Ectodermal cell (in vitro differentiated cells): Measurements from ENCODE around the gene CD177.
"Not testable (repeated sequence)": the region's sequence is repeated elsewhere in the genome, so short reads cannot be mapped to it uniquely, and the experiment has no call there.

ENCODE experiments used
- H3K27ac ChIP-seq: 2 replicates; pipeline ENCODE4 v1.7.0; 2013; ENCODE audit warnings: mild to moderate bottlenecking, low read depth, low read length; ENCODE audit not compliant: insufficient read depth, poor library complexity, severe bottlenecking
- H3K27me3 ChIP-seq: 2 replicates; pipeline ENCODE4 v1.7.0; 2013; ENCODE audit warnings: mild to moderate bottlenecking, low read length; ENCODE audit not compliant: insufficient read depth, control insufficient read depth, poor library complexity, severe bottlenecking
- H3K36me3 ChIP-seq: one replicate; pipeline ENCODE4 v1.7.0; 2013; ENCODE audit warnings: low read length; ENCODE audit not compliant: control insufficient read depth, insufficient read depth
- H3K4me1 ChIP-seq: one replicate; pipeline ENCODE4 v1.7.0; 2013; ENCODE audit warnings: low read length; ENCODE audit not compliant: control insufficient read depth, insufficient read depth
- H3K4me3 ChIP-seq: 2 replicates; pipeline ENCODE4 v1.7.0; 2013; ENCODE audit warnings: low read depth, low read length, control low read depth; ENCODE audit not compliant: insufficient read depth
- H3K9me3 ChIP-seq: 2 replicates; pipeline ENCODE4 v1.7.0; 2013; ENCODE audit warnings: mild to moderate bottlenecking, low read length, moderate library complexity; ENCODE audit not compliant: control insufficient read depth
- WGBS, 2 experiments: methylation state at CpG; one replicate each; pipeline ENCODE4 v1.1.7; 2013; ENCODE audit warnings: missing lambda C conversion rate in 2 of 2; 5-methylcytosine and 5-hydroxymethylcytosine counted together

CD177 gene

GRCh38 chr19:43315851-43316250 lies 37.6 kb upstream of the CD177 start:
- Histone ChIP-seq H3K27ac (no peak overlapping the region), H3K4me3 (no peak overlapping the region), H3K9me3 (no peaks in the 10 kb centered on the region), H3K27me3 (no peaks in the 10 kb centered on the region), H3K36me3 (no peaks in the 10 kb centered on the region), H3K4me1 (no peaks in the 10 kb centered on the region)
- 89 to 93% methylated on average over 15 of the region's 15 CpGs for WGBS, 2 experiments

- Histone ChIP-seq H3K9me3 (no peaks in the 10 kb centered on the region), H3K36me3 (no peaks in the 10 kb centered on the region), H3K27me3 (no peaks in the 10 kb centered on the region), H3K27ac (no peak overlapping the region), H3K4me3 (no peak overlapping the region), H3K4me1 (no peaks in the 10 kb centered on the region)
- WGBS, 2 experiments = 91 to 92% methylated on average over 27 of the region's 27 CpGs
Observed at GRCh38 chr19:43316591-43317319, 36.7 kb upstream of the CD177 start.

DNA sequence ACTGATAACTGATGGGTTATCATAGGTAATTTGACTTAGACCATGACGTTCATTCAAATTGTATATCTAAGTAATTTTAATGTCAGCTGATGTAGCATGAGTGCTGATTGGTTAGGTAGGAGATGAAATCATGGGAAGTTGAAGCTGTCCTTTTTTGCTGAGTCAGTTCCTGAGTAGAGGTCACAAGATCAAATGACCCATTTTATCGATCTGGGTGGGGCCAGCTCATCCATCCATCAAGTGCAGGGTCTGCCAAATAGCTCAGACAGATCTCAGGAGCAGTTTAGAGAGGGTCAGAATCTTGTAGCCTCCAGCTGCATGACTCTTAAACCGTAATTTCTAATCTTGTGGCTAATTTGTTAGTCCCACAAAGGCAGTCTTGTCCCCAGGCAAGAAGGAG lies 35.3 kb upstream of the CD177 start:
- H3K4me3 ChIP-seq = no peak overlapping the region
- WGBS, 2 experiments = 90 to 93% methylated on average over 3 of the region's 3 CpGs
- no peaks in the 10 kb centered on the region for H3K9me3 ChIP-seq
- no peaks in the 10 kb centered on the region for H3K36me3 ChIP-seq
- H3K27me3 ChIP-seq = no peaks in the 10 kb centered on the region
- H3K4me1 ChIP-seq = no peaks in the 10 kb centered on the region
- H3K27ac ChIP-seq = no peak overlapping the region

- H3K4me3 ChIP-seq = no peak overlapping the region
- no peaks in the 10 kb centered on the region for H3K4me1 ChIP-seq
- H3K27ac ChIP-seq = no peak overlapping the region
- no peaks in the 10 kb centered on the region for H3K27me3 ChIP-seq
- WGBS, 2 experiments = 81 to 97% methylated on average over 4 of the region's 4 CpGs
- H3K36me3 ChIP-seq = no peaks in the 10 kb centered on the region
- no peaks in the 10 kb centered on the region for H3K9me3 ChIP-seq
Observed at GRCh38 chr19:43318796-43319314, 34.6 kb upstream of the CD177 start.

DNA sequence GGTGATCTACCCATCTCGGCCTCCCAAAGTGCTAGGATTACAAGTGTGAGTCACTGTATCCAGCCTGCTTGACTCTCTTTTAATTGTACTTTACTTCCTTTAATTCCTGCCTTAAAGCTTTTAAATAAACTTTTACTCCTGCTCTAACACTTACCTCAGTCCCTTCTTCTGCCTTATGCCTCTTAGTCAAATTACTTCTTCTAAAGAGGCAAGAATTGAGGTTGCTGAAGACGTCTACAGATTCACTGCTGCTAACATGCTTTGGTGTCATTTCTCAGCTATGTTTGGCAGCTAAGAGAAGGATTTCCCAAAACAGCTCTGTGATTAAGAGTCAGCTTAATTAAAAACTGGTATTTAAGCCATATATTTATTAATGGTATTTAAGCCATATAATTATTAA lies 32.9 kb upstream of the CD177 start:
- H3K27me3 ChIP-seq = no peaks in the 10 kb centered on the region
- WGBS, 2 experiments = 82 to 87% methylated on average over 2 of the region's 2 CpGs
- H3K4me1 ChIP-seq = no peaks in the 10 kb centered on the region
- H3K27ac ChIP-seq = no peak overlapping the region
- no peaks in the 10 kb centered on the region for H3K9me3 ChIP-seq
- no peaks in the 10 kb centered on the region for H3K36me3 ChIP-seq
- H3K4me3 ChIP-seq = no peak overlapping the region

DNA sequence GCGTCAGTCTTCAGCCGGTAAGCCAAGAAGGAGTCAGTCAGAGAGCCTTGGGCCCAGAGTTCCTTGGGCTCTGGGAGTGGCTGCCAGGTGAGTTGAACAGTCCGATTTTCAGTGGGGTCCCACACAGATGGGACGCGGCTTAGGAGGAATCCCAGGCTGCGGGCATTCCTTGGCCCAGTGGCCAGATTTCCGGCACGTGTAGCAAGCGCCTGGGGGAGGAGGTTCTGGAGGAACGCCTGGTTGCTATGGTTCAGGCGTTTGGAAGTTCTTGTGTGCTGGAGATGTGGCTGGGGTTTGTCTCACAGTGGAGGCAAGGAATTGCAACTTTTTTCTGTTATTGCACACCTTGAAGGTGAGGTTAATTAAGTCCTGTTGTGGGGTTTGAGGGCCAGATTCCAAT lies 26.7 kb upstream of the CD177 start:
- H3K27me3 ChIP-seq, H3K36me3 ChIP-seq, H3K27ac ChIP-seq, H3K4me3 ChIP-seq, H3K4me1 ChIP-seq, H3K9me3 ChIP-seq: not testable (repeated sequence)
- WGBS, 2 experiments = 92 to 97% methylated on average over 11 of the region's 11 CpGs

DNA sequence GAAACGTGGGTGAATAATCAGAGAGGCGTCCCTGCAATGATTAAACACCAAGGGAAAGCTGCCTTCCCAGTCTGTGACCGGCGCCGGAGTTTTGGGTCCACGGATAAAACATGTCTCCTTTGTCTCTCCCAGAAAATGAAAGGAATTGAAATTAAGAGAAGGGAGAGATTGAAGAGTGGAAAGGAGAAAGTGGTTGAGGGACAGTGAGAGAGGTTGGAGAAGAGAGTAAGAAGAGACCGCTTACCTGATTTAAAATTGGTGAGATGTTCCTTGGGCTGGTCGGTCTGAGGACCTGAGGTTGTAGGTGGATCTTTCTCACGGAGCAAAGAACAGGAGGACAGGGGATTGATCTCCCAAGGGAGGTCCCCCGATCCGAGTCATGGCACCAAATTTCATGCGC lies 24.9 kb upstream of the CD177 start:
- not testable (repeated sequence) for H3K9me3 ChIP-seq, H3K27ac ChIP-seq, H3K27me3 ChIP-seq, H3K4me3 ChIP-seq, H3K36me3 ChIP-seq, H3K4me1 ChIP-seq
- WGBS, 2 experiments = 90 to 98% methylated on average over 8 to 10 of the region's 12 CpGs

- WGBS, 2 experiments = 90 to 91% methylated on average over 4 of the region's 4 CpGs
- not testable (repeated sequence) for H3K9me3 ChIP-seq, H3K27ac ChIP-seq, H3K4me1 ChIP-seq, H3K27me3 ChIP-seq, H3K36me3 ChIP-seq, H3K4me3 ChIP-seq
Observed at GRCh38 chr19:43329049-43329448, 24.4 kb upstream of the CD177 start.

DNA sequence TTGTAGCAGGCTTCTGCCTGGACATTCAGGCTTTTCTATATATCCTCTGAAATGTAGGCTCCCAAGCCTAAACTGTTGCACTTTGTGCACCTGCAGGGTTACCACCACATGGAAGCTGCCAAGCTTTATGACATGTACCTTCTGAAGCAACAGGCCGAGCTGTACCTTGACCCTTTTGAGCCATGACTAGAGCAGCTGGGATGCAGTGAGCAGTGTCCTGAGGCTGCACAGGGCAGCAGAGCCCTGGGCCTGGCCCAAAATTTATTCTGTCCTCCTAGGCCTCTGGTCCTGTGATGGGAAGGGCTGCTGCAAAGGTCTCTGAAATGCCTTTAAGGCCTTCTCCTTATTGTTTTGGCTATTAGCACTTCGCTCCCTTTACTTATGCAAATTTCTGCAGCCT lies 23.5 kb upstream of the CD177 start:
- no peak overlapping the region for H3K4me3 ChIP-seq
- H3K27ac ChIP-seq = no peak overlapping the region
- H3K4me1 ChIP-seq = no peaks in the 10 kb centered on the region
- H3K27me3 ChIP-seq = no peaks in the 10 kb centered on the region
- WGBS, 2 experiments = 90 to 92% methylated on average over 2 of the region's 2 CpGs
- no peaks in the 10 kb centered on the region for H3K9me3 ChIP-seq
- H3K36me3 ChIP-seq = no peaks in the 10 kb centered on the region

- Histone ChIP-seq H3K36me3 (no peaks in the 10 kb centered on the region), H3K4me3 (no peak overlapping the region), H3K9me3 (no peaks in the 10 kb centered on the region), H3K27me3 (no peaks in the 10 kb centered on the region), H3K4me1 (no peaks in the 10 kb centered on the region), H3K27ac (no peak overlapping the region)
- WGBS, 2 experiments = 86 to 88% methylated on average over 11 of the region's 11 CpGs
Observed at GRCh38 chr19:43330726-43331434, 22.6 kb upstream of the CD177 start.
